ENCODE results near the gene PNPLA1.

The PNPLA1 gene

GRCh38 chr6:36347621-36348020 lies 77.8 kb downstream of the PNPLA1 start:
- no peak for TF ChIP-seq CTCF (IDR thresholded peaks at IDR 0.05; ENCODE audit: low read length)
- H3F3A ChIP-seq (ENCODE audit: insufficient read depth, low read length): no peaks in the 10 kb centered on the region
- H3K27ac ChIP-seq (ENCODE audit: low read depth, low read length, poor library complexity, severe bottlenecking): no peak overlapping the region

GRCh38 chr6:36349240-36349639 lies 79.4 kb downstream of the PNPLA1 start:
- Histone ChIP-seq H3K9me2 (ENCODE audit: low read depth, low read length) (no peaks in the 10 kb centered on the region), H3K4me2 (ENCODE audit: low read length) (no peak overlapping the region), H4K20me1 (ENCODE audit: insufficient read depth, low read length) (no peaks in the 10 kb centered on the region), H3K36me3 (ENCODE audit: insufficient read depth, low read length) (no peaks in the 10 kb centered on the region), H3K4me1 (ENCODE audit: insufficient read depth, low read length, severe bottlenecking) (peaks cover 12% of the 10 kb centered on the region), H3F3A (ENCODE audit: insufficient read depth, low read length) (no peaks in the 10 kb centered on the region), H3K9ac (ENCODE audit: low read length) (no peak overlapping the region), H3K27me3 (ENCODE audit: insufficient read depth, low read length) (no peaks in the 10 kb centered on the region; the same call in 1 of the 2 replicates), H3K79me2 (ENCODE audit: insufficient read depth, low read length) (no peaks in the 10 kb centered on the region), H3K4me3 (ENCODE audit: low read depth, low read length, poor library complexity, severe bottlenecking) (no peak overlapping the region), H2AFZ (ENCODE audit: low read length) (no peak overlapping the region), H3K9me3 (ENCODE audit: low read length) (0 out of 2 replicates have a peak, but pooled peaks cover 2% of the 10 kb centered on the region), H3K27ac (ENCODE audit: low read depth, low read length, poor library complexity, severe bottlenecking) (no peak overlapping the region)
- TF ChIP-seq EZH2 (IDR thresholded peaks at IDR 0.05; ENCODE audit: borderline replicate concordance, low read length): no peak

More at GRCh38 chr6:36347621-36348020, 77.8 kb downstream of the PNPLA1 start:
- Histone ChIP-seq H3K9me2 (ENCODE audit: low read depth, low read length) (no peaks in the 10 kb centered on the region), H3K36me3 (ENCODE audit: insufficient read depth, low read length) (no peaks in the 10 kb centered on the region), H3K9me3 (ENCODE audit: low read length) (no peaks in the 10 kb centered on the region), H3K4me1 (ENCODE audit: insufficient read depth, low read length, severe bottlenecking) (peaks cover 12% of the 10 kb centered on the region), H3K9ac (ENCODE audit: low read length) (no peak overlapping the region), H3K4me2 (ENCODE audit: low read length) (no peak overlapping the region), H3K79me2 (ENCODE audit: insufficient read depth, low read length) (no peaks in the 10 kb centered on the region), H3K27me3 (ENCODE audit: insufficient read depth, low read length) (no peaks in the 10 kb centered on the region), H4K20me1 (ENCODE audit: insufficient read depth, low read length) (no peaks in the 10 kb centered on the region), H3K4me3 (ENCODE audit: low read depth, low read length, poor library complexity, severe bottlenecking) (no peak overlapping the region), H2AFZ (ENCODE audit: low read length) (no peak overlapping the region)

- no peak for TF ChIP-seq CTCF (IDR thresholded peaks at IDR 0.05; ENCODE audit: low read length)
- no peak for TF ChIP-seq EZH2 (IDR thresholded peaks at IDR 0.05; ENCODE audit: borderline replicate concordance, low read length)
- Histone ChIP-seq H3K27me3 (ENCODE audit: insufficient read depth, low read length) (no peaks in the 10 kb centered on the region; the same call in 1 of the 2 replicates), H4K20me1 (ENCODE audit: insufficient read depth, low read length) (no peaks in the 10 kb centered on the region), H3K4me2 (ENCODE audit: low read length) (no peak overlapping the region), H3K4me3 (ENCODE audit: low read depth, low read length, poor library complexity, severe bottlenecking) (no peak overlapping the region), H2AFZ (ENCODE audit: low read length) (no peak overlapping the region), H3K36me3 (ENCODE audit: insufficient read depth, low read length) (no peaks in the 10 kb centered on the region), H3K4me1 (ENCODE audit: insufficient read depth, low read length, severe bottlenecking) (peaks cover 12% of the 10 kb centered on the region), H3K9ac (ENCODE audit: low read length) (no peak overlapping the region), H3K9me3 (ENCODE audit: low read length) (0 out of 2 replicates have a peak, but pooled peaks cover 2% of the 10 kb centered on the region), H3K9me2 (ENCODE audit: low read depth, low read length) (no peaks in the 10 kb centered on the region), H3K79me2 (ENCODE audit: insufficient read depth, low read length) (no peaks in the 10 kb centered on the region), H3F3A (ENCODE audit: insufficient read depth, low read length) (no peaks in the 10 kb centered on the region), H3K27ac (ENCODE audit: low read depth, low read length, poor library complexity, severe bottlenecking) (no peak overlapping the region)
Observed at GRCh38 chr6:36350082-36350481, 80.2 kb downstream of the PNPLA1 start.

Data from OCI-LY1 (cell line).